GM23248 (cell line): ENCODE measurements around the gene ZIC5.

Experiments
- EZH2 ChIP-seq: fragments of 200-600 bp; sonication (generic); IDR thresholded peaks from 2 replicates; pipeline ENCODE4 v1.6.1; 2018; ENCODE audit warnings: antibody characterized with exemption, mild to moderate bottlenecking; ENCODE audit not compliant: insufficient read depth, poor library complexity, severe bottlenecking
- EZH2phosphoT487 ChIP-seq: fragments of 200-600 bp; sonication (generic); IDR thresholded peaks from 2 replicates; pipeline ENCODE4 v1.6.1; 2018; ENCODE audit warnings: antibody characterized with exemption, moderate library complexity, mild to moderate bottlenecking, low read depth; ENCODE audit not compliant: insufficient read depth

DNA sequence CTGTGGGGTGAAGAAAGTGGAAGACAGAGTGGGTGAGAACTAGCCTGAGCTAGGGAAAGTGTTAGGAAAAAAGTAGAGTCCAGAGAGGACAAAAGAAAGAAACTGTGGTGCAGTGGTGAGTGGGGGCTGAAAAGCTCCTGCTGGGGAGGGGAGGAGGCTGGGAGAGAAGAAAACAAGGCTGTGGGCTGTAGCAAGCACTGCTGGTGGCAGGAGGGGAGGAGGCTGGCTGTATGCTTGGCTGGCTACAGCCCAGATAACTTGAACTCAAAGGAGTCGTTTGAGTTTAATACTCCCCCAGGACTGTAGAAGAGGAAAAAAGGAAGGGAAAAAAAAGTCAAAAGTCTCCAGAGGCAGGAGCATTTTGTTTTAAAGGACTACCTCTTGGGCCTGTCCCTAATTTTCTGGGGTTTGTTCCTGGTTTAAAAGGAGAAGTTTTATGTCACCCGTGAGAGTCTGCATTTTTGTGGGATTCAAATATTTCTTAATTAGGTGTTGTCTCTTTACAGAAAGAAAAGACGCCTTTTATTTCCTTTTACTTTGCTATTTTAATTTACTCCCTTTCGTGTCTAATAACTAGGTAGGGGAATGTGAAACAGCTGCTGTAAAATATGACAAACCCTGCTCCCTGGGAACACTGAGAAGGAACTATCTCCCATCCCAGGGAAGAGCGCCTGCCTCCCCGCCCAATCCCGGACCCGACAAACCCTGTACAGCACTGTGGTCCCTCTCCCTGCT is 21.7 kb downstream of the ZIC5 start:
- TF ChIP-seq EZH2 (no peak), EZH2phosphoT487 (no peak)
